Neuronal stem cell (in vitro differentiated cells): Measurements from ENCODE around the gene AMOTL2.

Experiments used
- DNase-seq: peaks from one replicate; pipeline ENCODE4 v3.0.0-alpha.2; 2013; ENCODE audit warnings: low spot score
- H2AFZ ChIP-seq: one replicate; pipeline ENCODE4 v1.6.1; 2013; ENCODE audit warnings: mild to moderate bottlenecking, low read length, inconsistent platforms
- H2AK5ac ChIP-seq: 2 replicates; pipeline ENCODE4 v1.6.1; 2013; ENCODE audit warnings: low read depth, mild to moderate bottlenecking, inconsistent platforms, low read length, moderate library complexity, mixed read lengths
- H2BK120ac ChIP-seq: 2 replicates; pipeline ENCODE4 v1.6.1; 2013; ENCODE audit warnings: low read depth, mild to moderate bottlenecking, inconsistent platforms, low read length, moderate library complexity, mixed read lengths
- H2BK12ac ChIP-seq: one replicate; pipeline ENCODE4 v1.6.1; 2013; ENCODE audit warnings: low read length, inconsistent platforms
- H2BK15ac ChIP-seq: 2 replicates; pipeline ENCODE4 v1.6.1; 2013; ENCODE audit warnings: mild to moderate bottlenecking, low read length, inconsistent platforms, mixed read lengths
- H2BK5ac ChIP-seq: one replicate; pipeline ENCODE4 v1.6.1; 2013; ENCODE audit warnings: inconsistent platforms, mild to moderate bottlenecking, low read length, moderate library complexity
- H3K14ac ChIP-seq: one replicate; pipeline ENCODE4 v1.6.1; 2013; ENCODE audit warnings: low read length, inconsistent platforms
- H3K18ac ChIP-seq: 2 replicates; pipeline ENCODE4 v1.6.1; 2013; ENCODE audit warnings: low read length, inconsistent platforms
- H3K23ac ChIP-seq: 2 replicates; pipeline ENCODE4 v1.6.1; 2013; ENCODE audit warnings: low read depth, mild to moderate bottlenecking, mixed read lengths, low read length, inconsistent platforms; ENCODE audit not compliant: poor library complexity
- H3K27ac ChIP-seq: replicated peaks from 3 replicates; pipeline ENCODE4 v1.5.1; 2013; ENCODE audit warnings: low read length, inconsistent platforms
- H3K27me3 ChIP-seq, 3 experiments: 2 replicates each; pipeline ENCODE4 v1.6.1; 2013; ENCODE audit warnings: low read length in 3 of 3, mild to moderate bottlenecking in 2 of 3, inconsistent platforms in 1 of 3, low read depth in 1 of 3, mixed read lengths in 1 of 3, moderate library complexity in 1 of 3; ENCODE audit not compliant: control insufficient read depth in 3 of 3, insufficient read depth in 3 of 3
- H3K36me3 ChIP-seq, 2 donors: replicated peaks in 1 of 2; 2 replicates each; pipeline ENCODE4 v1.6.1; 2013; ENCODE audit warnings: low read length in 2 of 2; ENCODE audit not compliant: control insufficient read depth in 2 of 2, insufficient read depth in 2 of 2
- H3K4ac ChIP-seq: 2 replicates; pipeline ENCODE4 v1.6.1; 2013; ENCODE audit warnings: inconsistent platforms, mild to moderate bottlenecking, low read length, moderate library complexity
- H3K4me1 ChIP-seq, 2 donors: 1 replicate in 1 of 2; 2 replicates in 1 of 2; pipeline ENCODE4 v1.6.1; 2013; ENCODE audit warnings: low read length in 2 of 2, low read depth in 1 of 2; ENCODE audit not compliant: control insufficient read depth in 2 of 2, insufficient read depth in 1 of 2
- H3K4me2 ChIP-seq: one replicate; pipeline ENCODE4 v1.6.1; 2013; ENCODE audit warnings: mild to moderate bottlenecking, low read length, inconsistent platforms; ENCODE audit not compliant: insufficient read depth, poor library complexity, severe bottlenecking
- H3K4me3 ChIP-seq, 2 donors: 2 replicates each; pipeline ENCODE4 v1.5.1; 2013; ENCODE audit warnings: low read length in 2 of 2, mild to moderate bottlenecking in 2 of 2, inconsistent platforms in 1 of 2, moderate library complexity in 1 of 2
- H3K79me1 ChIP-seq: one replicate; pipeline ENCODE4 v1.6.1; 2013; ENCODE audit warnings: low read depth, mild to moderate bottlenecking, inconsistent platforms, low read length, moderate library complexity
- H3K9ac ChIP-seq: one replicate; pipeline ENCODE4 v1.6.1; 2013; ENCODE audit warnings: mild to moderate bottlenecking, low read depth, low read length, inconsistent platforms; ENCODE audit not compliant: poor library complexity
- H3K9me3 ChIP-seq, 2 donors: replicated peaks in 1 of 2; 2 replicates each; pipeline versions ENCODE3 to v1.6.1; 2013; ENCODE audit warnings: low read length in 2 of 2, mild to moderate bottlenecking in 2 of 2, inconsistent platforms in 1 of 2, low read depth in 1 of 2, mixed read lengths in 1 of 2, moderate library complexity in 1 of 2; ENCODE audit not compliant: control insufficient read depth in 2 of 2, insufficient read depth in 1 of 2
- H4K8ac ChIP-seq: one replicate; pipeline ENCODE4 v1.6.1; 2013; ENCODE audit warnings: low read depth, mild to moderate bottlenecking, inconsistent platforms, low read length, moderate library complexity
- H4K91ac ChIP-seq: one replicate; pipeline ENCODE4 v1.6.1; 2013; ENCODE audit warnings: low read length, low read depth, mild to moderate bottlenecking, inconsistent platforms; ENCODE audit not compliant: poor library complexity
- WGBS, 2 donors: extraction: QIAGEN DNeasy Blood & Tissue Kit; methylation state at CpG; one replicate each; pipeline ENCODE4 v1.1.7; 2013; ENCODE audit warnings: missing lambda C conversion rate in 2 of 2, mixed read lengths in 1 of 2; ENCODE audit not compliant: insufficient read length in 2 of 2, insufficient replicate concordance in 1 of 2; ENCODE audit errors: extremely low coverage in 2 of 2; 5-methylcytosine and 5-hydroxymethylcytosine counted together

The AMOTL2 gene

DNA sequence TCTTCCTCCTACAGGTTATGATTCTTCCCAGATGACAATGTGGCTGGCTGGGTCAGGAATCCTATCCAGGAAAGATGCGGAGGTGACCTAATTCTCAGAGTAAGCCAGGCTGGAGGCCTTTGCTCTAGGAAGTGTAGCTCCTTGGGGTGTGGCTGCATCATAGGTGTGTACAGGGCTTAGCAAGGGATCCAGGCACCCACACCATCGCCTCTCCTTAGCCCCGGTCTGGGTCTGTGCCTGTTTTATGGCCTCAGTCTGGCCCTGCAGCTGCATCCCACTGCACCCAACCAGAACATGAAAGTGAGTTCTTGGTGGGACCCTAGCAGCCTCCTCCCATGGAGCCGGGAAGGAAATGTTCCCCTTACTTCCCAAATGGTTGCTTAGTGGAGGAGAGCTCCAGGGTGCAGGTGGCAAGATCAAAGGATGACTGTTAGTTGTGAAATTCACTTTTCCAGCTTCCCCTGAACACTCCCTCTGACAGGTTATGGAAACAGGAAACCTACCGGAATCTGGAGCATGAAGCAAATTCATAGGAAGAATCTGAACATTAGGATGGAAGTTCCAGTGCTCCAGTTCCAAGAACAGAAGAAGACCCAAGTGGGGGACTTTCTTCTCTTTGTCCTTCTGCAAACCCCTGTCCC is 2.7 kb upstream of the AMOTL2 start:
- WGBS, 2 donors: no CpG with 5 or more reads among the region's 5 CpGs
- no peak overlapping the region for H3K23ac ChIP-seq
- H3K27me3 ChIP-seq: peaks cover 0 to 33% (median 4%) of the 10 kb centered on the region in 3 experiments
- DNase-seq: no peak
- H3K18ac ChIP-seq: peak overlapping the region; percentile 11
- H2AFZ ChIP-seq: no peak overlapping the region
- H3K27ac ChIP-seq: no peak overlapping the region
- no peak overlapping the region for H3K4me3 ChIP-seq
- peak overlapping the region; percentile 33 for H2BK5ac ChIP-seq
- no peak overlapping the region for H3K4me2 ChIP-seq
- H3K4me1 ChIP-seq: peaks cover 15 to 25% of the 10 kb centered on the region in 2 donors
- H4K91ac ChIP-seq: no peak overlapping the region
- peak overlapping the region; percentile 55 for H2BK15ac ChIP-seq
- no peak overlapping the region for H3K14ac ChIP-seq
- no peak overlapping the region for H2BK120ac ChIP-seq
- no peak overlapping the region for H3K4ac ChIP-seq
- peaks cover 2 to 7% of the 10 kb centered on the region in 2 donors for H3K36me3 ChIP-seq
- peak overlapping the region; percentile 72 for H2AK5ac ChIP-seq
- no peak overlapping the region for H2BK12ac ChIP-seq
- no peaks in the 10 kb centered on the region for H3K79me1 ChIP-seq
- no peaks in the 10 kb centered on the region for H3K9me3 ChIP-seq
- H4K8ac ChIP-seq: no peak overlapping the region
- no peak overlapping the region for H3K9ac ChIP-seq

DNA sequence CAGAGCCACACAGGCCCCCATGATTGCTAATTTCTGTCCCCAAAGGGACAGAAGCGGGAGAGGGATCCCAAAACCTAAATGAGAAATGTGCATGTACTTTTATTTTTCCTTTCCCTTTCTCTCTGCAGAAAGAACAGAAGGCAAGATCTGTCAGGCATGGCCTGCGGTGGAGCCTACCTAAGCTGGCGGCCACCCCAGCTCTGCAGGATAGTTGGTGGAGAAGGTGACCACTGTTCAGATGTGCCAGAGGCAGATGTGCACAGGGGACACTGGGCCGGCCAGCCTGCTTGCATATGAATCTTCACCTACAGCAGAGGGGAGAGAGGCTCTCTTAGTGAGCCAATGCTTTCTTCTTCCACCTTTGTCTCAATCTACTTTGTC is 2.1 kb upstream of the AMOTL2 start:
- H3K4me1 ChIP-seq: peaks cover 17 to 29% of the 10 kb centered on the region in 2 donors
- H3K4me3 ChIP-seq: no peak overlapping the region
- peaks cover 4 to 13% of the 10 kb centered on the region in 2 donors for H3K36me3 ChIP-seq
- no peak overlapping the region for H2BK5ac ChIP-seq
- H3K9ac ChIP-seq: no peak overlapping the region
- no peak overlapping the region for H2BK120ac ChIP-seq
- H3K23ac ChIP-seq: peak overlapping the region; percentile 37
- WGBS, 2 donors: no CpG with 5 or more reads among the region's 4 CpGs
- peak overlapping the region; percentile 55 for H2BK15ac ChIP-seq
- H3K27me3 ChIP-seq: peaks cover 0 to 33% (median 4%) of the 10 kb centered on the region in 3 experiments
- peak overlapping the region; percentile 72 for H2AK5ac ChIP-seq
- no peak overlapping the region for H4K91ac ChIP-seq
- H3K4me2 ChIP-seq: no peak overlapping the region
- no peak overlapping the region for H3K4ac ChIP-seq
- no peak for DNase-seq
- no peak overlapping the region for H4K8ac ChIP-seq
- H3K14ac ChIP-seq: no peak overlapping the region
- H2BK12ac ChIP-seq: no peak overlapping the region
- no peak overlapping the region for H3K27ac ChIP-seq
- H3K79me1 ChIP-seq: no peaks in the 10 kb centered on the region
- no peak overlapping the region for H2AFZ ChIP-seq
- no peaks in the 10 kb centered on the region for H3K9me3 ChIP-seq
- H3K18ac ChIP-seq: no peak overlapping the region

DNA sequence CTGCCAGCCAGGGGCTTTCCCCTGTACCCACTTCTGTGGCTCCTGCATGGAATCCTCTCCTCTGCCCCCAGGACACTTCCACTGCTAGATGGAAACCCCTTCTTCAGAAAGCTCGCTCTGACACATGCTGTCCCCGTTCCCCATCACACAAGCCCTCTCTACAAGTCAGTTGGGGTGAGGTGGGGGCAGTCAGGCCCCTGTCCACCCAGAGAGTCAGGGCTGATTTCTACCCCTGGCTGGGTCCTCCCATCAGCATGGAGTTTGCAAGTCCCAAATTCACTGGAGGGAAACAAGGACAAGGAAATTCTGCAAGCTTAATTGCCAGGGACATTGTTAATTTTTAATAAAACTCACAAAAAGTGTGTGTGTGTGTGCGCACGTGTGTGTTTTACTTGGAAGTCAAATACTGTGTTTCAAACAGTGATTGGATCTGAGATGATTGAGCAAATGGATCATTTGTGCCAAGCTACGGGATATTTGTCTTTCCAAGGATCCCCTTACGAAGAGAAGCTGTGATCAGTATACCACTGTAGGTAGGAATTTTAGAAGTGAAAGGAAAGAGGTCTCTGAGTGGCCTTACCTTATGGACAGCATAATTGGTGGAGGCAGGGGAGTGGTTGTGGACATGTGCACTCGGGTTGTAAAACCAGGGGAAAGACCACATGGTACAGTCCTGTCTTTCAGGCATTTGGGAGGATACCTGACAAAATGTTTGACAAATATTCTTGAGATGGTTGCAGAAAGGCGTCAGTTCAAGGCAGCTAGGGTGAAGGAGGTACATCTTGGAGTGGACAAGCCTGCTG is 1.5 kb upstream of the AMOTL2 start:
- Histone ChIP-seq H3K27me3 (peaks cover 0 to 28% (median 4%) of the 10 kb centered on the region in 3 experiments), H2BK15ac (no peak overlapping the region), H4K91ac (no peak overlapping the region), H3K9me3 (no peaks in the 10 kb centered on the region), H3K9ac (no peak overlapping the region), H3K4me3 (no peak overlapping the region), H3K4ac (no peak overlapping the region), H2AFZ (peak overlapping the region; percentile 95), H3K79me1 (peaks cover 6% of the 10 kb centered on the region), H2AK5ac (no peak overlapping the region), H2BK120ac (peak overlapping the region; percentile 43), H2BK5ac (peak overlapping the region; percentile 45), H3K36me3 (peaks cover 10 to 19% of the 10 kb centered on the region in 2 donors), H3K4me2 (peak overlapping the region; percentile 29), H2BK12ac (no peak overlapping the region), H4K8ac (no peak overlapping the region), H3K14ac (no peak overlapping the region), H3K18ac (peak overlapping the region; percentile 99), H3K4me1 (peaks cover 17 to 33% of the 10 kb centered on the region in 2 donors), H3K27ac (no peak overlapping the region), H3K23ac (no peak overlapping the region)
- DNase-seq: no peak
- WGBS, 2 donors: no CpG with 5 or more reads among the region's 8 CpGs
